GM23338 (cell line): ENCODE measurements around the gene MEGF6.

ENCODE experiments used
- CREB1 ChIP-seq: fragments of 250-450 bp; sonication (Bioruptor Pico); IDR thresholded peaks from 2 replicates; pipeline ENCODE4 v1.5.0; 2020; ENCODE audit warnings: low read depth, mild to moderate bottlenecking, moderate library complexity
- EZH2 ChIP-seq: fragments of 200-600 bp; sonication (generic); IDR thresholded peaks from one replicate; pipeline ENCODE4 v1.8.0; 2017; ENCODE audit warnings: antibody characterized with exemption, mild to moderate bottlenecking, low read depth; ENCODE audit not compliant: unreplicated experiment
- EZH2phosphoT487 ChIP-seq: fragments of 200-600 bp; sonication (generic); IDR thresholded peaks from one replicate; pipeline ENCODE4 v1.8.1; 2018; ENCODE audit warnings: antibody characterized with exemption; ENCODE audit not compliant: unreplicated experiment
- JUNB ChIP-seq: IDR thresholded peaks from one replicate; pipeline ENCODE4 v1.6.1; 2016; ENCODE audit warnings: antibody characterized with exemption; ENCODE audit not compliant: unreplicated experiment
- NANOG ChIP-seq: IDR thresholded peaks from 2 replicates; pipeline ENCODE4 v1.6.1; 2016; ENCODE audit warnings: antibody characterized with exemption, borderline replicate concordance
- POLR2AphosphoS5 ChIP-seq: IDR thresholded peaks from 2 replicates; pipeline ENCODE4 v1.6.1; 2016; ENCODE audit warnings: antibody characterized with exemption, low read depth
- STAT1 ChIP-seq: IDR thresholded peaks from one replicate; pipeline ENCODE4 v1.6.1; 2016; ENCODE audit warnings: antibody characterized with exemption; ENCODE audit not compliant: unreplicated experiment
- ZNF114 ChIP-seq: fragments of 250-450 bp; sonication (Bioruptor Pico); IDR thresholded peaks from 2 replicates; pipeline ENCODE4 v1.5.0; 2020; ENCODE audit warnings: mild to moderate bottlenecking, moderate library complexity
- ZNF331 ChIP-seq: fragments of 250-450 bp; sonication (Bioruptor Pico); IDR thresholded peaks from 2 replicates; pipeline ENCODE4 v1.5.0; 2020; ENCODE audit warnings: low read depth, mild to moderate bottlenecking, moderate library complexity
- TF ChIP-seq, protein P1 (sequence below), 2 experiments: fragments of 200-600 bp in 1 of 2; sonication (generic) in 1 of 2; conservative IDR thresholded peaks; 2 replicates each; pipeline versions ENCODE4 v1.5.1 to v1.6.1; 2016 to 2017; ENCODE audit warnings: antibody characterized with exemption in 2 of 2, low read depth in 2 of 2, mild to moderate bottlenecking in 2 of 2, moderate library complexity in 1 of 2
- TF ChIP-seq, protein P2 (sequence below): IDR thresholded peaks from one replicate; pipeline ENCODE4 v1.6.1; 2018; ENCODE audit warnings: antibody characterized with exemption; ENCODE audit not compliant: unreplicated experiment
- TF ChIP-seq, protein P3 (sequence below): IDR thresholded peaks from 2 replicates; pipeline ENCODE4 v1.6.1; 2016; ENCODE audit warnings: antibody characterized with exemption
- TF ChIP-seq, protein P4 (sequence below): fragments of 250-450 bp; sonication (Bioruptor Pico); IDR thresholded peaks from 2 replicates; pipeline ENCODE4 v1.5.0; 2020; ENCODE audit warnings: mild to moderate bottlenecking, moderate library complexity

DNA sequence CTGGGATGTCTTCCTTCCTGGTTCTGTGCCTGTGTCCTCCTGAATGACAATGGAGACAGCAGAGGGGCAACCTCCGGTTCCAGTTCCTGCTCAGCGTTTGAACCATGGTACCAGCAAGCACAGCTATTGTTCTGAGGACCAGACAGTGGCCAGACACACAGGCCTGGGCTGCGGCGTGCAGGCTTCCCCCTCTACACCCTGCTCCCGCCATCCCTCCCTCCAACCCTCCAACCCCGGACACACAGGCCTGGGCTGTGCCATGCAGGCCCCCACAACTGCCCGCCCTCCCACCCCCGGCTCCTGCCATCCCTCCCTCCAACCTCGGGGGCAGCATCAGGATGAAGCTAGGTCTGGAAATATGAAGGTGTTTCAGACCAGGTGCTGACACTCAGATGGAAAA, 5.6 kb upstream of the MEGF6 start:
- TF ChIP-seq POLR2AphosphoS5: no peak
- TF ChIP-seq, protein P1, sequence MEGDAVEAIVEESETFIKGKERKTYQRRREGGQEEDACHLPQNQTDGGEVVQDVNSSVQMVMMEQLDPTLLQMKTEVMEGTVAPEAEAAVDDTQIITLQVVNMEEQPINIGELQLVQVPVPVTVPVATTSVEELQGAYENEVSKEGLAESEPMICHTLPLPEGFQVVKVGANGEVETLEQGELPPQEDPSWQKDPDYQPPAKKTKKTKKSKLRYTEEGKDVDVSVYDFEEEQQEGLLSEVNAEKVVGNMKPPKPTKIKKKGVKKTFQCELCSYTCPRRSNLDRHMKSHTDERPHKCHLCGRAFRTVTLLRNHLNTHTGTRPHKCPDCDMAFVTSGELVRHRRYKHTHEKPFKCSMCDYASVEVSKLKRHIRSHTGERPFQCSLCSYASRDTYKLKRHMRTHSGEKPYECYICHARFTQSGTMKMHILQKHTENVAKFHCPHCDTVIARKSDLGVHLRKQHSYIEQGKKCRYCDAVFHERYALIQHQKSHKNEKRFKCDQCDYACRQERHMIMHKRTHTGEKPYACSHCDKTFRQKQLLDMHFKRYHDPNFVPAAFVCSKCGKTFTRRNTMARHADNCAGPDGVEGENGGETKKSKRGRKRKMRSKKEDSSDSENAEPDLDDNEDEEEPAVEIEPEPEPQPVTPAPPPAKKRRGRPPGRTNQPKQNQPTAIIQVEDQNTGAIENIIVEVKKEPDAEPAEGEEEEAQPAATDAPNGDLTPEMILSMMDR (conservative IDR thresholded peaks at IDR 0.05; ENCODE audit: low read depth in 2 of 2): no peak
- TF ChIP-seq, protein P2, sequence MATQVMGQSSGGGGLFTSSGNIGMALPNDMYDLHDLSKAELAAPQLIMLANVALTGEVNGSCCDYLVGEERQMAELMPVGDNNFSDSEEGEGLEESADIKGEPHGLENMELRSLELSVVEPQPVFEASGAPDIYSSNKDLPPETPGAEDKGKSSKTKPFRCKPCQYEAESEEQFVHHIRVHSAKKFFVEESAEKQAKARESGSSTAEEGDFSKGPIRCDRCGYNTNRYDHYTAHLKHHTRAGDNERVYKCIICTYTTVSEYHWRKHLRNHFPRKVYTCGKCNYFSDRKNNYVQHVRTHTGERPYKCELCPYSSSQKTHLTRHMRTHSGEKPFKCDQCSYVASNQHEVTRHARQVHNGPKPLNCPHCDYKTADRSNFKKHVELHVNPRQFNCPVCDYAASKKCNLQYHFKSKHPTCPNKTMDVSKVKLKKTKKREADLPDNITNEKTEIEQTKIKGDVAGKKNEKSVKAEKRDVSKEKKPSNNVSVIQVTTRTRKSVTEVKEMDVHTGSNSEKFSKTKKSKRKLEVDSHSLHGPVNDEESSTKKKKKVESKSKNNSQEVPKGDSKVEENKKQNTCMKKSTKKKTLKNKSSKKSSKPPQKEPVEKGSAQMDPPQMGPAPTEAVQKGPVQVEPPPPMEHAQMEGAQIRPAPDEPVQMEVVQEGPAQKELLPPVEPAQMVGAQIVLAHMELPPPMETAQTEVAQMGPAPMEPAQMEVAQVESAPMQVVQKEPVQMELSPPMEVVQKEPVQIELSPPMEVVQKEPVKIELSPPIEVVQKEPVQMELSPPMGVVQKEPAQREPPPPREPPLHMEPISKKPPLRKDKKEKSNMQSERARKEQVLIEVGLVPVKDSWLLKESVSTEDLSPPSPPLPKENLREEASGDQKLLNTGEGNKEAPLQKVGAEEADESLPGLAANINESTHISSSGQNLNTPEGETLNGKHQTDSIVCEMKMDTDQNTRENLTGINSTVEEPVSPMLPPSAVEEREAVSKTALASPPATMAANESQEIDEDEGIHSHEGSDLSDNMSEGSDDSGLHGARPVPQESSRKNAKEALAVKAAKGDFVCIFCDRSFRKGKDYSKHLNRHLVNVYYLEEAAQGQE: no peak
- no peak for TF ChIP-seq EZH2
- TF ChIP-seq, protein P3, sequence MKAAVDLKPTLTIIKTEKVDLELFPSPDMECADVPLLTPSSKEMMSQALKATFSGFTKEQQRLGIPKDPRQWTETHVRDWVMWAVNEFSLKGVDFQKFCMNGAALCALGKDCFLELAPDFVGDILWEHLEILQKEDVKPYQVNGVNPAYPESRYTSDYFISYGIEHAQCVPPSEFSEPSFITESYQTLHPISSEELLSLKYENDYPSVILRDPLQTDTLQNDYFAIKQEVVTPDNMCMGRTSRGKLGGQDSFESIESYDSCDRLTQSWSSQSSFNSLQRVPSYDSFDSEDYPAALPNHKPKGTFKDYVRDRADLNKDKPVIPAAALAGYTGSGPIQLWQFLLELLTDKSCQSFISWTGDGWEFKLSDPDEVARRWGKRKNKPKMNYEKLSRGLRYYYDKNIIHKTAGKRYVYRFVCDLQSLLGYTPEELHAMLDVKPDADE: no peak
- TF ChIP-seq STAT1: no peak
- TF ChIP-seq EZH2phosphoT487: no peak
- TF ChIP-seq CREB1 (CRISPR knock-in tag): no peak
- no peak for TF ChIP-seq NANOG
- no peak for TF ChIP-seq JUNB
- TF ChIP-seq, protein P4, sequence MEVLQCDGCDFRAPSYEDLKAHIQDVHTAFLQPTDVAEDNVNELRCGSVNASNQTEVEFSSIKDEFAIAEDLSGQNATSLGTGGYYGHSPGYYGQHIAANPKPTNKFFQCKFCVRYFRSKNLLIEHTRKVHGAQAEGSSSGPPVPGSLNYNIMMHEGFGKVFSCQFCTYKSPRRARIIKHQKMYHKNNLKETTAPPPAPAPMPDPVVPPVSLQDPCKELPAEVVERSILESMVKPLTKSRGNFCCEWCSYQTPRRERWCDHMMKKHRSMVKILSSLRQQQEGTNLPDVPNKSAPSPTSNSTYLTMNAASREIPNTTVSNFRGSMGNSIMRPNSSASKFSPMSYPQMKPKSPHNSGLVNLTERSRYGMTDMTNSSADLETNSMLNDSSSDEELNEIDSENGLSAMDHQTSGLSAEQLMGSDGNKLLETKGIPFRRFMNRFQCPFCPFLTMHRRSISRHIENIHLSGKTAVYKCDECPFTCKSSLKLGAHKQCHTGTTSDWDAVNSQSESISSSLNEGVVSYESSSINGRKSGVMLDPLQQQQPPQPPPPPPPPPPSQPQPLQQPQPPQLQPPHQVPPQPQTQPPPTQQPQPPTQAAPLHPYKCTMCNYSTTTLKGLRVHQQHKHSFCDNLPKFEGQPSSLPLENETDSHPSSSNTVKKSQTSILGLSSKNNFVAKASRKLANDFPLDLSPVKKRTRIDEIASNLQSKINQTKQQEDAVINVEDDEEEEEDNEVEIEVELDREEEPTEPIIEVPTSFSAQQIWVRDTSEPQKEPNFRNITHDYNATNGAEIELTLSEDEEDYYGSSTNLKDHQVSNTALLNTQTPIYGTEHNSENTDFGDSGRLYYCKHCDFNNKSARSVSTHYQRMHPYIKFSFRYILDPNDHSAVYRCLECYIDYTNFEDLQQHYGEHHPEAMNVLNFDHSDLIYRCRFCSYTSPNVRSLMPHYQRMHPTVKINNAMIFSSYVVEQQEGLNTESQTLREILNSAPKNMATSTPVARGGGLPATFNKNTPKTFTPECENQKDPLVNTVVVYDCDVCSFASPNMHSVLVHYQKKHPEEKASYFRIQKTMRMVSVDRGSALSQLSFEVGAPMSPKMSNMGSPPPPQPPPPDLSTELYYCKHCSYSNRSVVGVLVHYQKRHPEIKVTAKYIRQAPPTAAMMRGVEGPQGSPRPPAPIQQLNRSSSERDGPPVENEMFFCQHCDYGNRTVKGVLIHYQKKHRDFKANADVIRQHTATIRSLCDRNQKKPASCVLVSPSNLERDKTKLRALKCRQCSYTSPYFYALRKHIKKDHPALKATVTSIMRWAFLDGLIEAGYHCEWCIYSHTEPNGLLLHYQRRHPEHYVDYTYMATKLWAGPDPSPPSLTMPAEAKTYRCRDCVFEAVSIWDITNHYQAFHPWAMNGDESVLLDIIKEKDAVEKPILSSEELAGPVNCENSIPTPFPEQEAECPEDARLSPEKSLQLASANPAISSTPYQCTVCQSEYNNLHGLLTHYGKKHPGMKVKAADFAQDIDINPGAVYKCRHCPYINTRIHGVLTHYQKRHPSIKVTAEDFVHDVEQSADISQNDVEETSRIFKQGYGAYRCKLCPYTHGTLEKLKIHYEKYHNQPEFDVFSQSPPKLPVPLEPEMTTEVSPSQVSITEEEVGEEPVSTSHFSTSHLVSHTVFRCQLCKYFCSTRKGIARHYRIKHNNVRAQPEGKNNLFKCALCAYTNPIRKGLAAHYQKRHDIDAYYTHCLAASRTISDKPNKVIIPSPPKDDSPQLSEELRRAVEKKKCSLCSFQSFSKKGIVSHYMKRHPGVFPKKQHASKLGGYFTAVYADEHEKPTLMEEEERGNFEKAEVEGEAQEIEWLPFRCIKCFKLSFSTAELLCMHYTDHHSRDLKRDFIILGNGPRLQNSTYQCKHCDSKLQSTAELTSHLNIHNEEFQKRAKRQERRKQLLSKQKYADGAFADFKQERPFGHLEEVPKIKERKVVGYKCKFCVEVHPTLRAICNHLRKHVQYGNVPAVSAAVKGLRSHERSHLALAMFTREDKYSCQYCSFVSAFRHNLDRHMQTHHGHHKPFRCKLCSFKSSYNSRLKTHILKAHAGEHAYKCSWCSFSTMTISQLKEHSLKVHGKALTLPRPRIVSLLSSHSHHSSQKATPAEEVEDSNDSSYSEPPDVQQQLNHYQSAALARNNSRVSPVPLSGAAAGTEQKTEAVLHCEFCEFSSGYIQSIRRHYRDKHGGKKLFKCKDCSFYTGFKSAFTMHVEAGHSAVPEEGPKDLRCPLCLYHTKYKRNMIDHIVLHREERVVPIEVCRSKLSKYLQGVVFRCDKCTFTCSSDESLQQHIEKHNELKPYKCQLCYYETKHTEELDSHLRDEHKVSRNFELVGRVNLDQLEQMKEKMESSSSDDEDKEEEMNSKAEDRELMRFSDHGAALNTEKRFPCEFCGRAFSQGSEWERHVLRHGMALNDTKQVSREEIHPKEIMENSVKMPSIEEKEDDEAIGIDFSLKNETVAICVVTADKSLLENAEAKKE (CRISPR knock-in tag): no peak
- no peak for TF ChIP-seq ZNF331
- no peak for TF ChIP-seq ZNF114 (CRISPR knock-in tag)
